ENCODE measurements around the gene WDR93.
A peak's percentile ranks its signal among the peaks of the same experiment; 100 is the strongest.

The WDR93 gene

GRCh38 chr15:89690276-89691218, at the start of gene WDR93, which contains the start of gene PEX11A:
TSS of gene WDR93 (plus strand) at chr15:89690811. CDS start at chr15:89701747, 10,936 bp downstream.
TSS of gene PEX11A (minus strand) at chr15:89690754. CDS start at chr15:89690632, 122 bp downstream.
- peak; percentile 55 for DNase-seq (ENCODE audit: low read depth)

GRCh38 chr15:89641053-89641452, 49.6 kb upstream of the WDR93 start:
- DNase-seq (ENCODE audit: low read depth), result no peak

GRCh38 chr15:89642106-89642505, 48.5 kb upstream of the WDR93 start:
- no peak for DNase-seq (ENCODE audit: low read depth)

GRCh38 chr15:89645680-89646079, 44.9 kb upstream of the WDR93 start:
- DNase-seq (ENCODE audit: low read depth), result no peak

- DNase-seq (ENCODE audit: low read depth), result no peak
These were observed 44.0 kb upstream of the WDR93 start for GRCh38 chr15:89646416-89647141.

- DNase-seq (ENCODE audit: low read depth), result peak; percentile 41
These were observed 43.3 kb upstream of the WDR93 start for GRCh38 chr15:89647191-89647851.

DNA sequence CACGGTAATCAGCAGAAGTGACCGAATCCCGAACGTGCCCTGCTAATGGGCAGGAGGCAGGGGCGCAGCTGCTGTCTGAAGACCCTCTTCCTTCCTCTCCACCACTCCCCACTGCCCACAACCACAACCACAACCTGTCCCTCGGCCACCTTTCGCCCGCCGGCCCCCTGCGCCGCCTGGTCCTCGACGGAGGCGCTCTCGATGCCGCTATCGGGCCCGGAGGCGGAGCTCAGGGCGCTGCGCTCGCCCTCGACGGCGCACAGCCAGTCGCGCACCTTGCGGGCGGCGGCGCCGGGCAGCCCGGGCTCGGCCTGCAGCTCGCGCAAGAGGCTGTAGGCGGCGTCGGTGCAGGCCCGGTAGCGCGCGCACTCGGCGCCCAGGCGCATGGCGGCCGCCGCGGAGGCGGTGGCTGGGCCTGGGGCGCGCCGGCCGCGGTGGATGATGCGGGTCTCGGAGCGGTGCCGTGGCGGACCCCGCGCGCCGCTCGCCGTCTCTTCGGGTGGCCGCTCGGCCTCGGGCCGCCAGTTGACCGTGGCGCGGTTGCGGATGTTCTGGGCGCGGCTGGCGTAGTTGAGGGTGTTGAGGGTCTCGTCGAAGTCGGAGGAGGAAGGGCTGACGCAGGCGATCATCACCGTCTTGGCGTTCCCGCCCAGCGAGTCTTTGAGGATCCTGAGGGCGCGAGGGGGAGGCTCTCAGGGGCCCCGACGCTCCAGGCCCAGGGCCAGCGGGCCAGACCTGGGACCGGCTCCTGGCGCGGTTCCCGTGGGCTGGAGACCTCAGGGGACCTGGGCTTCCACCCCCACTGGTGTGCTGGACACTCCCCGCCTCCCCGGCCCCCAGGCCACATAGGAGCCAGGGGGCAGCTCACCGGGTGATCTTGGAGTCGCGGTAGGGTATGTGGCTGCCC, 42.3 kb upstream of the WDR93 start:
- no peak for DNase-seq (ENCODE audit: low read depth)

- no peak for DNase-seq (ENCODE audit: low read depth)
These were observed 41.5 kb upstream of the WDR93 start for GRCh38 chr15:89649013-89649625.

GRCh38 chr15:89649716-89650115, 40.9 kb upstream of the WDR93 start:
- DNase-seq (ENCODE audit: low read depth), result no peak

GRCh38 chr15:89652131-89652530, 38.5 kb upstream of the WDR93 start:
- DNase-seq (ENCODE audit: low read depth), result no peak

DNA sequence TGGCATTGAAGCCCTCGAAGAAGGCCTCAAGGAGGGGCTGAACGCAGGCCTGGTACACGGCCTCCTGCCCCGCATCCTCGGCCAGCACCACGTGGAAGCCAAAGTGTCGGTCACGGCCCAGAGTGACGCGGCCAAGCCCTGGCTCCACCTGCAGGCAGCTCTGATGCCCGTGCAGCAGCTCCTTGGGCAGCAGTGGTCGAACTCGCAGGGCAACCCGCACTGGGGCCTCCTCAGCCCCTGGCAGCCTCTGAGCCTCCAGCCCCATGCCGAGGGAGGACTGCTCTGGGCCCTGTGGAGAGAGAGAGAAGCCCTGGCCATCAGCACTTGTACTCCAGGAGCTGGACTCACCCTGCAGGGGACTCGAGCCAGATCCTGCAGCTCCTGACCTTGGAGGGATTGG, 37.9 kb upstream of the WDR93 start:
- no peak for DNase-seq (ENCODE audit: low read depth)

GRCh38 chr15:89653578-89653977, 37.0 kb upstream of the WDR93 start:
- DNase-seq (ENCODE audit: low read depth), result no peak

- DNase-seq (ENCODE audit: low read depth), result peak; percentile 58
These were observed 36.3 kb upstream of the WDR93 start for GRCh38 chr15:89654301-89654761.

- peak; percentile 49 for DNase-seq (ENCODE audit: low read depth)
These were observed 35.5 kb upstream of the WDR93 start, which contains the start of gene KIF7 for GRCh38 chr15:89654847-89655805. TSS of gene KIF7 (minus strand) at chr15:89655467. CDS start at chr15:89652930, 2,537 bp downstream.

- no peak for DNase-seq (ENCODE audit: low read depth)
These were observed 34.3 kb upstream of the WDR93 start for GRCh38 chr15:89656116-89656815.

DNA sequence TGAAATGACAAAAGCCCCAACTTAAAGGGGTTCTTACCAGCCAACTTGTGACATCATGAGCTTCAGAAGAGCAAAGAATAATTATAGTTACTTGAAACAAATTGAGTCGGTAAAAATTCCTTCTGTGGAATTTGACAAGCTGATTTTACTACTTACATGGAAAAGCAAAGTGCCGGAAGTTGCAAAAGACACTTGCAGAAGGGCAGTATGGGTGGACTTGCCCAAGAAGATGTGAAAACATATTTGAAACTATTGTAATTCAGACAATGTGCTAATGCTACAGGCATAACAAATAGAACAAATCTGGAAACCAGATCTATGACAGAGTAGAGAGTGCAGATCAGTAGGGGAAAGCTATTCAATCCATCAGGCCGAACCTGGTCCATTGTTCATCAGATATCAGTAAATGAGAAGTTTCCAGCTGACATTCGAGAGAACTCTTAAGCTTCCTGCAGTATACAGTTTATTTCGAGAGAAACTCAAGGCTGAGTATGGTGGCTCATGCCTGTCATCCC, 32.9 kb upstream of the WDR93 start:
- no peak for DNase-seq (ENCODE audit: low read depth)

DNA sequence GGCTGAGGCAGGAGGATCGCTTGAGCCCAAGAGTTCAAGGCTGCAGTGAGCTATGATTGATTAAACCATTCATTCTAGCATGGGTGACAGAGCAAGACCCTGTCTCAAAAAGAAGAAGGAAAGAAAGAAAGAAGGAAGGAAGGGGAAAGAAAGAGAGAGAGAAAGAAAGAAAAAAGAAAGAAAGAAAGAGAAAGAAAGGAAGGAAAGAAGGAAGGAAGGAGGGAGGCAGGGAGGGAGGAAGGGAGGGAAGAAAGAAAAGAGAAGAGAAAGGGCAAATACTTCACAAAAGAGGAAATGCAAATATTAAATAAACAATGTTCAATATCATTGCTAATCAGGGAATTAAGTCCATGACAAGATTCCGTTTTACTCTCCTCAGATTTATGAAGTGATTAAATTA, 31.3 kb upstream of the WDR93 start:
- DNase-seq (ENCODE audit: low read depth), result no peak

DNA sequence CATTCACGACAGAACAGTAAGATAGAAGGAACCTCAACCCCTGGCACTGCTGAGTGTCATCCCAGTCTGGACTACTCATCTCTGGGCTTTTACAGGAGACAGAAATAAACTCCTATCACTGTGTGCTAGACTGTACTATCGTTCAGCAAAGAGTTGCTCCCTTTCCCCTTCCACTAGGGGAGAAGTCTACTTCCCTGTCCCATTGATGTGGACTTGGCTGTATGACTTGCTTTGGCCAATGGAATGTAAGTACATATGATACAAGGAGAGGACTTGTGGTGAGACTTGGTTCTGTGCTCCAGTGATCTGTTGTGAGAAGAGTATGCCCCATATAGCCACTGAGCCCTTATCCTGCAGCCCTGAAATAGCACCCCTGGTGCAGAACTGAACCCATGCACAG, 30.1 kb upstream of the WDR93 start:
- no peak for DNase-seq (ENCODE audit: low read depth)
